ENCODE results near the gene PRICKLE1. TPM values are rescaled to one million over a fixed set of nuclear protein-coding genes. Genes with fewer than 3 reads are reported as not detected.

PRICKLE1 gene
- total RNA-seq, 1 experiment from 2014 or later: 6.1 TPM

- DNase-seq (ENCODE audit: low read depth): no peak
Measured at GRCh38 chr12:42495244-42495643, 94.3 kb downstream of the PRICKLE1 start.

- no peak for DNase-seq (ENCODE audit: low read depth)
Measured at GRCh38 chr12:42492267-42492666, 97.3 kb downstream of the PRICKLE1 start.

GRCh38 chr12:42490261-42490842 lies 99.2 kb downstream of the PRICKLE1 start:
- DNase-seq (ENCODE audit: low read depth): no peak

GRCh38 chr12:42486407-42486806 lies 103.1 kb downstream of the PRICKLE1 start:
- no peak for DNase-seq (ENCODE audit: low read depth)

DNA sequence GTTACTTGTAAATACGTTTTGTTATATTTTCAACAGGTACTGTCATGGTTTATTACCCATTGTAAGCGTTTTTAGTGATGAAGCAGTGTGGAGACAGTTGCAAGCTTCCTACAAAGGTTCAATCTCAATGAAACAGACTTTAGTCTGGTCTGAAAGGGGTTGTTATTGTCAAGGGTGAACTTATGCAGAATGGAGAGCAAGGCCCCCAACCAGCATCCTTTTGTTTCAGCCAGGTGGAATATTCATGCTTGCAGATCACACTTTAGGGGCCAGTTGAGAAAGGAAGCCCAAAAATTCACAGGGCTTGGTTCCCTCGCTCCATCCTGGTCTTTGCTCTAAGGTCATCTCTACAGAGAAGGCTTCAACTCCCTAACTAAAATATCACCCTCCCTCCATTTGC lies 103.7 kb downstream of the PRICKLE1 start:
- DNase-seq (ENCODE audit: low read depth): no peak

DNA sequence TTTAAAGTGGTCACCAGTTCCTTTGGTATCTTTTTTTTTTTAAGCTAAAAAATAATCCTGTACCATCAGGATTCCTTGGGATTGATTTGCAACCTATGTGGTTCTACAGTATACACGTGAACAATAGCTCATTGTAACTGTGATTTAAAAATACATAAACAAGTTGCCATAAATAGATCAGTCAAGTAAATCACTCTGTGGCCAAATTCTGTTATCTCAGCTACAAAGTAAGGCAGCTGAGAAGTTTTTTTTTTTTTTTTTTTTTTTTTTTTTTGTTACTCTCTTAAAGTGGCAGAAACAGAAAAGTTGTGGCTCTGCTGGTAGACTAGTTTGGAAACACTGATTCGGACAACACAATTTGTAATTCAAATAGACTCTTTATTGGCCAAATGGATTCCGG lies 104.5 kb downstream of the PRICKLE1 start:
- DNase-seq (ENCODE audit: low read depth): peak; percentile 15

DNA sequence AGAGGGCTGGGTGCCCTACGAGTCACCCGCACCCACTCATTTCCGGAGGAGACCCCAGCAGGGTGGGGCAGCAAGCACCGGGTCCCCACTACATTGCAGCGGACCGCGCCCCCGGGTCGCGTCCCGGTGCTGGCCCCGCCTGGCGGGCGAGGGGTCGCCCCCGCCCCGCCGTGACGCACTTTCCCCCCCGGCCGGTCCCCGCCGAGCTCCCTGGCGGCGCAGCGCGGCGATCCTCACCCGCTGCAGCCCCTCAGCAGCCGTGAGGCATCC lies 106.1 kb downstream of the PRICKLE1 start:
- no peak for DNase-seq (ENCODE audit: low read depth)

- peak; percentile 49 for DNase-seq (ENCODE audit: low read depth)
Measured at GRCh38 chr12:42482748-42483520, 106.6 kb downstream of the PRICKLE1 start.

- DNase-seq (ENCODE audit: low read depth): no peak
Measured at GRCh38 chr12:42482041-42482747, 107.4 kb downstream of the PRICKLE1 start.

- no peak for DNase-seq (ENCODE audit: low read depth)
Measured at GRCh38 chr12:42481368-42481767, 108.2 kb downstream of the PRICKLE1 start.

DNA sequence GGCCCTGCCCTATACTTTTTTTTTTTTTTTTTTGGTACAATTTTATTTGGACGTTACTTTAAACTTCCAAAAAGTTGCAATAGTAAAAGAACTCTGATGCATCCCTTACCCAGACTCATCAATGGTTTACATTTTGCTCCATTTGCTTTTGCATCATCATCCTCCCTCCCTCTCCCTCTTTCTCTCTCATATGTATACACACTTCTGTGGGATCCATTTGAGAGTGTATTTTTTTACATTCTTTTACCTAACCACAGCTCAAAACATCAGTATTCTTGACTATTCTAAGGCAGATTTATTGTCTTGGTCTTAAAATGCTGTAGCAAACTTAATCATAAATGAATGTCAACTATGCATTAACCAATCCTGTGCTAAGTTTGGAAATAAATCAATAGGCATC lies 111.6 kb downstream of the PRICKLE1 start:
- DNase-seq (ENCODE audit: low read depth): no peak

DNA sequence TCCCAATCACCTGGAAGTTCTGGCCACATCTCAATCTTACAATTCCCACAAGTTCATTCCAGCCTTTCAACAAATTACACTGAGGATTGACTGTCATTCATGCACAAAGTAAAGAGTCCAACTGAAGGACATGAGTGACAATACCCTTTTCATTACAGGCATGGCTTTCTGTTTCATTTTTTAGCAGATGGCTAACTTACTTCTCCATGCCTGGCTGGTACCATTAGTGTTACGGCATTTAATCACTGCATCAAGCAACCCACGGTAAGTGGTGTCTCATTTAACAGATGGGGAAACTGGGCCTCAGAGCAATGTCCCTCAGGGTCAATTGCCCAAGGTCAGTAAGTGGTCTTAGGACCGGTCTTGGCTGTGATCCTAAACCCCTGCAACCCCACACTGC lies 114.4 kb downstream of the PRICKLE1 start:
- peak; percentile 7 for DNase-seq (ENCODE audit: low read depth)

DNA sequence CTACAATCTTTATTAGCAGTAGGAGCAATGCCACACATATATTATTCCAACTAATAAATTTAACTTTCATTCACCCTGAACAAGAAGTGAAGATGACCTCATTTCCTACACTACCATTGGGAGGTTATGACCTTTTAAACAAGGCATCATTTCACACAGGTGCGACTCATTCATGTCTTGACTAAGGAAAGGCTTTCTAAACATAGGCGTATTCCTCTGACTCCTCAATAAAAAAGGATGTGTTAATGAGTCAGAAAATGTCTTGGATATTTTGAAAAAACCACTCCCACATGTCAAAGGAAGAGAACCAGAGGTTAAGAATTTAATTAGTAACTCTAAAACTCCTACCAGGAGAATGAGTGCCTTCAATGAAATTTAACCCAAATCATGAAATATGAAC lies 115.2 kb downstream of the PRICKLE1 start:
- peak; percentile 41 for DNase-seq (ENCODE audit: low read depth)

GRCh38 chr12:42473561-42473960 lies 116.0 kb downstream of the PRICKLE1 start:
- DNase-seq (ENCODE audit: low read depth): no peak

GRCh38 chr12:42473130-42473529 lies 116.4 kb downstream of the PRICKLE1 start:
- DNase-seq (ENCODE audit: low read depth): no peak

DNA sequence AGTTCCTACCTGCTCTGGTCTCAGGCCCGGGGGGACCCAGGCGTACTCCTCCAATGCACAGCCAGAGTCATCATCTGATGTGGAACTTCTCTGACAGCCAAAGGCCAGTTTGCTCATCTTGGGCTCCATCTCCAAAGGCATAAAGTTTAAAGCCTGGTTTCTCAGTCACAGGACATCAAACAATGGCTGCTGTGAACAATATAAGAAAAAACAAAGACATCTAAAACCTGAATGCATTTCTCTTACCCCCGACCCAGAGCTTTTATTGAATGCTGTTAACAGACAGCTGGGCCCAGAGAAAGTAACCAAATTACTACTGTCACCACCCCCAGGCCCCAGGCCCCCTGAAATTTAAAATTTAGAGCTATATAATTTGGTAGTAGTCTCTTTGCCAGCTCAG lies 117.2 kb downstream of the PRICKLE1 start:
- no peak for DNase-seq (ENCODE audit: low read depth)

DNA sequence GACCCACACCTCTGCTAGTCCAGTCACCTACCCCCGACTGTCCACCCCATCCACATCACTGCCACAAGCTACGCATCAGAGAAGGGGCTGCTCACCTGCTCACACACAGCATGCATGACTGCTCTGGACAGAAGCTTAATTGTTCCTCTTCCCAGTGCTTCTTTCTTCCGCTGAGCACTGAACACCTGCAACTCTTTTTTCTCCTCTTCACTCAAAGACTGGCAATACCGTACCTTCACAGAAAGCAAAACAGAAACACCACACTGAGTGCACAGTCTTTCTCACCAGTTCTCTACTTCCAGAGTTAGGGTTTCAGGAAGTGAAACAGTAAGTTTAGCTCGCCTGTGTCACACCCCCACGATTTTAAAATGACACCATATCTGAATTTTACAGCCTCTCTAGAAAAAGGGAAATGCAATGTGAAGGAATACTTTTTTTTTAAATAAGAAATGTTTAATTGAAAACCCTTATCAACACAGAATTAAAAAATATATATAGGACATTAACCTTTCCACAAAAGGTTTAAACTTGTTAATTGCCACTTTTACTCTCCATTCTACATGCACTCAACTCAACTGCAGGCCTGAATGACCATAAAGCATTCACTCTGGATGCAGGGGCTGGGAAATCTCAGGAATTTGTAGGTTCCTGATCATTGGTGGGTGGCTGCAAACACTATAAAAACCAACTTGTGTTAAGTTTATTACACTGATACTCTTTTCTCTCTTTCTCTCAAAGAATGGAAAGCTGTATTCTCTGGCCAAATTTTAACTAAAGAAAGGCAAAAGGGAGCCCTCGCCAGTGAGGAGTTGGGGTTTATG lies 120.0 kb downstream of the PRICKLE1 start:
- no peak for DNase-seq (ENCODE audit: low read depth)

DNA sequence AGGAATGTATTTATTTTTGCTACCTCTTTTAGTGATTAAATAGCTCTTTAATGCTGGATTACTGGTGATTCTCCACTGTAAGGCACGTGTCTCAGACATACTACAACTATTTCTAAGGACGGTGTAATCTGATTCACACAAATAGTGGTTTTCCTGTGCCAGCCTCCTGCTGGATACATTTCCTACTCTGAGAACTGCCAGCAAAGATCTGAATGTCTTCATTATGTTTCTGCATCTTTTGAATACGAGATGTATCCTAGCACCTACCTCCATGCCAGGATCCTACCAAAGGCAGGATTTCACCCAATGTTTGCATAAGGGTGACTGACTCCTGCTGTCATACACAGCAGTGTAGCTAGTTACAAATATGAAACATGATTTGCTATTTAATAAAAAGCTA lies 120.6 kb downstream of the PRICKLE1 start:
- no peak for DNase-seq (ENCODE audit: low read depth)

DNA sequence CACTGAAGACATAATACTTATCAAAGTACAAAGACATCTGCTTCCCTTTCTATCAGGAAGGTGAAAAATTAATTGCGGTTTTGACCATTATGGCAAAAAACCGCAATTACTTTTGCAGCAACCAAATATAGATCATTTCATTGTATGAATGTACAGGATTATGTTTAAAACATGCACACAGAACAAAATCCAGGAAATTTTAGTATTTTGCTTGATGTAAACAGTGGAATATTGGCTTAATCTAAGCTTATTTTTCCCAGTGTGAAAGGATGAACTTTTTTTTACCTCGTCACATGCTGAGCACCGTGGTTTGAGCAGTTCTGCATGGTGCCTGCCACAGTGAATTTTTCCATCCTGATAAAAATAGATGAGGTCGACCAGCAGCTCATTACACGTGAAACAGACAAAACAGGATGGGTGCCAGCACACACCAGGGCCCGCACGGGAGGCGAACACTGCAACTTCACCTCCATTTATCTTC lies 121.2 kb downstream of the PRICKLE1 start:
- no peak for DNase-seq (ENCODE audit: low read depth)

GRCh38 chr12:42463671-42464070 lies 125.9 kb downstream of the PRICKLE1 start:
- DNase-seq (ENCODE audit: low read depth): no peak

- no peak for DNase-seq (ENCODE audit: low read depth)
Measured at GRCh38 chr12:42462486-42462885, 127.1 kb downstream of the PRICKLE1 start.

GRCh38 chr12:42459336-42459847 lies 130.2 kb downstream of the PRICKLE1 start:
- DNase-seq (ENCODE audit: low read depth): no peak
